Measurements from ENCODE around the gene BCCIP. TPM values are rescaled to one million over a fixed set of nuclear protein-coding genes. Genes with fewer than 3 reads are reported as not detected.

BCCIP gene
- total RNA-seq = 100 to 1,000 TPM; 156 to 158 TPM

DNA sequence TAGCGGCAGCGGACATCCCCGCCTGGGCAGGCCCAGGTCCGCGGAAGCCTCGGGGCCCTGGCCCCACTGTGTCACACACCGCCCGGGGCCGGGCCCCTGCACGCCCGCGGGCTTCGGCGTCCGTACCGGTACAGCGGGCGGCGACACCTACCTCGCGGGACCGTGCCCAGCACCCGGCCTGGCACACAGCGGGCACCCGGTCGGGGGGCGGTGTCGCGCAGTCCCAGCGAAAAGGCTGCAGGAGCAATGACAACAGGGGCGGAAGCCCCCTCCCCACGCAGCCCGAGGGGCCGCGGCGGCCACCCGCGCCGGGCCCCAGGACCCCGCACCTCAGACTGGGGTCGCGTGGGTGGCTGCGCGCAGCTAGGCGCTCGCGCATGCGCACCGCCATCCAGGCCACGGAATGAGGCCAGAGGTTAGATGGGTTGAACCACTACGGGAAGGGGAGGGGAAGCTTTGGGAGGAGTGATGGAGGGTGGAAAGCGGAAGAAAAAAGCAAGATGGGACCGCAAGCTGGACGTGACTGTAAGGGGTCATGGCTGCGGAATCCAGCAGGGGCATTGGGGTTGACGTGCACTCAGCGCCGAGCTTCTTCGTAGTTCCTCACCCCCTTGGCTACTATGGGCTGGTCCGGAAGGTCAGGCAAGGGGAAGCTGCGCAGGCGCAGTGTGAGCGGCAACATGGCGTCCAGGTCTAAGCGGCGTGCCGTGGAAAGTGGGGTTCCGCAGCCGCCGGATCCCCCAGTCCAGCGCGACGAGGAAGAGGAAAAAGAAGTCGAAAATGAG, at the start of gene BCCIP, which contains the start of gene UROS:
Gene BCCIP, plus strand, starts transcription at position 669 of the 785 bp plus-strand sequence. Its CDS starts 12 bp downstream, at position 681.
Gene UROS, minus strand, starts transcription at position 381 of the 785 bp plus-strand sequence. CDS start 6,759 bp downstream, outside the sequence.
- Mint-ChIP-seq H3K36me3 (peaks cover 18% of the 10 kb centered on the region), H3K4me3 (peak within 1 kb of the TSS; percentile 81), H3K27ac (peak within 1 kb of the TSS; percentile 76), H3K27me3 (no peaks in the 10 kb centered on the region), H3K4me1 (peaks cover 29% of the 10 kb centered on the region), H3K9me3 (no peaks in the 10 kb centered on the region)
- DNase-seq = peak; percentile 88

GRCh38 chr10:125773687-125774543, 49.4 kb upstream of the BCCIP start:
- H3K9me3 Mint-ChIP-seq = no peaks in the 10 kb centered on the region
- no peak for DNase-seq
- peaks cover 4% of the 10 kb centered on the region for H3K27me3 Mint-ChIP-seq
- H3K36me3 Mint-ChIP-seq = no peaks in the 10 kb centered on the region
- H3K4me3 Mint-ChIP-seq = no peak overlapping the region
- no peaks in the 10 kb centered on the region for H3K4me1 Mint-ChIP-seq
- no peak overlapping the region for H3K27ac Mint-ChIP-seq

- Mint-ChIP-seq H3K27ac (no peak overlapping the region), H3K4me3 (no peak overlapping the region), H3K27me3 (peaks cover 4% of the 10 kb centered on the region), H3K4me1 (no peaks in the 10 kb centered on the region), H3K9me3 (no peaks in the 10 kb centered on the region), H3K36me3 (no peaks in the 10 kb centered on the region)
- DNase-seq = no peak
These were observed 48.7 kb upstream of the BCCIP start for GRCh38 chr10:125774581-125775191.

DNA sequence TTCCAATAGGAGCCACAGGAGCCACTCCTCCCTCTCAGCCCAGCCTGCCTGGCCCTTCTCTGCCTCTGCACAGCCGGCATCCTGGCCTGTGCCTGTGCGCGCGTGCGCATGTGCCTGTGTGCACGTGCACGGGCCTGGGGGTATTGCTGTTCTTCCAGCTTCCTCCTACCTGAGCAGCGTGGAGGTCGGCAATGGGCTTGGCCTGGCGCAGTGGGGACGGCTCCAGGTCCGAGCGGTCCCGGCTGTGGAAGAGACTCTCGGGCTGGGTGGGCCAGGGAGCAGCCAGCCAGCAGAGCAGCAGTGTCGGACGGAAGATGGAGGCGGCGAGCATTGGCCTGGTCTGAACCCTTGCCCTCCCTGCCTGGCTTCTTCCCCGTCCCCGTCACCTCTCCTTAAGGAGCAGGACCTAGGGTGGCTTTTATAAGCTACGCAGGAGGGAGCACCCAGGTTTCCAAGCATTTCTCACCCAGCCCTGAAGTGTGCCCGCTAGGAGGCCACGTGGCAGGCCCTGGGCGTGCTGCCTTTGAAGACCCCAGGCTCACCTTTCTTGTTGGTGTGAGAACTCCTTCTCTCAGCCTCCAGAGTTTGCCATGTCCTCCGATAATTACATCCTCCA, 47.7 kb upstream of the BCCIP start, which contains the start of gene MMP21:
Gene MMP21, minus strand, starts transcription at position 331 of the 616 bp plus-strand sequence. Its CDS starts 0 bp downstream, at position 331.
- Mint-ChIP-seq H3K4me1 (no peaks in the 10 kb centered on the region), H3K27me3 (peaks cover 4% of the 10 kb centered on the region), H3K36me3 (no peaks in the 10 kb centered on the region), H3K4me3 (no peak within 1 kb of the TSS), H3K27ac (no peak within 1 kb of the TSS), H3K9me3 (no peaks in the 10 kb centered on the region)
- no peak for DNase-seq

GRCh38 chr10:125777806-125778205, 45.5 kb upstream of the BCCIP start:
- Mint-ChIP-seq H3K4me3 (no peak overlapping the region), H3K27ac (no peak overlapping the region), H3K4me1 (no peaks in the 10 kb centered on the region), H3K36me3 (no peaks in the 10 kb centered on the region), H3K9me3 (no peaks in the 10 kb centered on the region), H3K27me3 (peaks cover 4% of the 10 kb centered on the region)
- DNase-seq = no peak

GRCh38 chr10:125778556-125778955, 44.8 kb upstream of the BCCIP start:
- DNase-seq = no peak
- Mint-ChIP-seq H3K4me1 (no peaks in the 10 kb centered on the region), H3K36me3 (no peaks in the 10 kb centered on the region), H3K27me3 (peaks cover 4% of the 10 kb centered on the region), H3K9me3 (no peaks in the 10 kb centered on the region), H3K27ac (no peak overlapping the region), H3K4me3 (no peak overlapping the region)

DNA sequence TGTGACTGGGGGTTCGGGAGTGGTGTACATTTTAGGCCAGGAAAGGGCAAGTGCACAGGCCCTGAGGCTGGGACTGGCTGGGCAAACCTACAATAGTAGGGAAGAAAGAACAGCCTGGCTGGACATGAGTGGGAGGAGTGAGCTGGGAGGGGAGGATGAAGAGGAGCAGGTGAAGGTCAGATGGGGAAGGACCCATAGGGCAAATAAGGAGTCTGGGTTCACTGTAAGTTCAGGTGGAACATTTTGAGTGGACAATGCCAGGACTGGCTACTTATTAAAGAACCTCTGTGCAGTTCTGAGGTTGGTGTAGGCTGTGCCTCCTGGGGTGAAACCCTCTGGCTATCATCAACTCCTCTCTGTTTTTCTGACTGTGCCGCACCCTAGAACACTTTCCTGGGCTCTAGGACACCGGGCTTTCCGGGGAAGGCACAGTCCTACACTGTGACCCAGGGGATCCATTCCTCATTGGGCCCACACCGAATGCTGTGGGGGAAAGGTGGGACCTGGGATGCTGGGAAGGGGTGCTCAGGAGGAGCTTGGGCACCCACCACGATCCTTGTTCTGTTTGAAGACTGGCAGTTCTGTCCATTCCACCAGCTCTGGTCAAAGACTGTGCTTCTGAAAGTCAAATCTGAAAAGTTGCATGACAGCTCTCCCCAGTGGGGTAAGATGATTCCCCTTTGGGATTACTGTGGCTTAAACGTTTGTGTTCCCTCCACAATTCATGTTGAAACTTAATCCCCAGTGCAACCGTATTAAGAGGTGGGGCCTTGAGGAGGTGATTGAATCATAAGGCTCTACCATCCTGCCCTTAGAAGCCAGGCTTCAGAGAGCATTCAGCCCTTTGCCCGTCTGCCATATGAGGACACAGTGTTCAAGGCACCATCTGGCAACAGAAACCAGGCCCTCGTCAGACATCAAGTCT, 43.7 kb upstream of the BCCIP start:
- H3K27me3 Mint-ChIP-seq = no peaks in the 10 kb centered on the region
- no peaks in the 10 kb centered on the region for H3K4me1 Mint-ChIP-seq
- DNase-seq = no peak
- no peak overlapping the region for H3K4me3 Mint-ChIP-seq
- H3K27ac Mint-ChIP-seq = no peak overlapping the region
- no peaks in the 10 kb centered on the region for H3K9me3 Mint-ChIP-seq
- no peaks in the 10 kb centered on the region for H3K36me3 Mint-ChIP-seq

GRCh38 chr10:125781374-125781773, 42.0 kb upstream of the BCCIP start:
- H3K4me3 Mint-ChIP-seq = no peak overlapping the region
- no peaks in the 10 kb centered on the region for H3K27me3 Mint-ChIP-seq
- no peaks in the 10 kb centered on the region for H3K9me3 Mint-ChIP-seq
- DNase-seq = no peak
- no peak overlapping the region for H3K27ac Mint-ChIP-seq
- peaks cover 1% of the 10 kb centered on the region for H3K4me1 Mint-ChIP-seq
- no peaks in the 10 kb centered on the region for H3K36me3 Mint-ChIP-seq

GRCh38 chr10:125782054-125782453, 41.3 kb upstream of the BCCIP start:
- Mint-ChIP-seq H3K9me3 (no peaks in the 10 kb centered on the region), H3K4me1 (peaks cover 8% of the 10 kb centered on the region), H3K4me3 (no peak overlapping the region), H3K27ac (no peak overlapping the region), H3K27me3 (no peaks in the 10 kb centered on the region), H3K36me3 (no peaks in the 10 kb centered on the region)
- no peak for DNase-seq

DNA sequence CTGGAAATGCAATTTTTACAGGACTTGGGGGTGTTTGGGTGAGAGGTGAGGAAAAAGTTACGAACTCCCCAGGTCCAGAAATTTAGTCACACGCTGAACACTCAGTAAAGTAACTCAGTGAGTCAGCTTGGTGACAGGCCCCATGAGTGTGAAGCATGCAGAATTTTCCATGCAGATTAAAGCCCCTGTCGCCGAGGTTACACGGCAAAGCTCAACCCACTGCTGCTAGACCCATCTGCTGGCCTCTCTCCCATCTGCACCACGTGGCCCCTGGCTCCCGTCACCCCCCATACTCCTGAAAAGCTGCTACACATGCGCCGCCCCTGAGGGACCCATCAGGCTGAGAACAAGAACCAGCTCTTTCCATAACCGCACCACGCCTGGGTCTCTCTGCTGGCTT, 40.7 kb upstream of the BCCIP start:
- Mint-ChIP-seq H3K27me3 (no peaks in the 10 kb centered on the region), H3K36me3 (no peaks in the 10 kb centered on the region), H3K4me1 (peaks cover 14% of the 10 kb centered on the region), H3K4me3 (no peak overlapping the region), H3K27ac (no peak overlapping the region), H3K9me3 (no peaks in the 10 kb centered on the region)
- DNase-seq = no peak

GRCh38 chr10:125783408-125783807, 39.9 kb upstream of the BCCIP start:
- Mint-ChIP-seq H3K27me3 (no peaks in the 10 kb centered on the region), H3K9me3 (no peaks in the 10 kb centered on the region), H3K4me3 (no peak overlapping the region), H3K27ac (no peak overlapping the region), H3K4me1 (peaks cover 22% of the 10 kb centered on the region), H3K36me3 (peaks cover 4% of the 10 kb centered on the region)
- no peak for DNase-seq

DNA sequence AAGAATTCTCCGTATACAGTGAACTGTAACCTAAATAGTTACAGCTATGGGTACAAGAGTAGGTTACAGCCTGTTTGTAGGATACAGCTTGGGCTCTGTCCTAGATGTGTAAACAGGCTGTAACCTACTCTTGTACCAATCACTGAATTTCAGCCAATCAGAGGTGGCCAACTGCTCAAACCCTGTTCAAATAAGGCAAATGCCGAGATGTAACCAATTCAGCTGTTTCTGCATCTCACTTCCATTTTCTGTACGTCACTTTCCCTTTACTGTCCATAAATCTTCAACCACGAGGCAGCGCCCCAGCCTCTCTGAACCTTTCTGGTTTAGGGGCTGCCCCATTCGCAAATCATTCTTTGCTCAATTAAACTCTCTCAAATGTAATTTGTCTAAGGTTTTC, 39.4 kb upstream of the BCCIP start:
- H3K27me3 Mint-ChIP-seq = no peaks in the 10 kb centered on the region
- DNase-seq = no peak
- no peak overlapping the region for H3K4me3 Mint-ChIP-seq
- H3K27ac Mint-ChIP-seq = no peak overlapping the region
- peaks cover 26% of the 10 kb centered on the region for H3K4me1 Mint-ChIP-seq
- H3K36me3 Mint-ChIP-seq = peaks cover 4% of the 10 kb centered on the region
- no peaks in the 10 kb centered on the region for H3K9me3 Mint-ChIP-seq

- Mint-ChIP-seq H3K9me3 (no peaks in the 10 kb centered on the region), H3K36me3 (peaks cover 9% of the 10 kb centered on the region), H3K4me1 (peaks cover 28% of the 10 kb centered on the region), H3K4me3 (no peak overlapping the region), H3K27me3 (no peaks in the 10 kb centered on the region), H3K27ac (no peak overlapping the region)
- no peak for DNase-seq
These were observed 37.6 kb upstream of the BCCIP start for GRCh38 chr10:125785791-125786190.
